Testis (tissue), 2 donors: ENCODE data around the gene SHANK1.

Experiments used
- POLR2A ChIP-seq: fragments of 450-650 bp; IDR thresholded peaks from one replicate; pipeline ENCODE4 v1.6.1; 2017; ENCODE audit warnings: antibody characterized with exemption, mild to moderate bottlenecking, moderate library complexity
- TF ChIP-seq, protein P1 (sequence below), 3 experiments: fragments of 450-650 bp in 2 of 3; fragments of 200-600 bp in 1 of 3; sonication (generic) in 1 of 3; IDR thresholded peaks; one replicate each; pipeline ENCODE4 v1.5.1; 2016 to 2019; ENCODE audit warnings: antibody characterized with exemption in 3 of 3, mild to moderate bottlenecking in 2 of 3, moderate library complexity in 1 of 3

DNA sequence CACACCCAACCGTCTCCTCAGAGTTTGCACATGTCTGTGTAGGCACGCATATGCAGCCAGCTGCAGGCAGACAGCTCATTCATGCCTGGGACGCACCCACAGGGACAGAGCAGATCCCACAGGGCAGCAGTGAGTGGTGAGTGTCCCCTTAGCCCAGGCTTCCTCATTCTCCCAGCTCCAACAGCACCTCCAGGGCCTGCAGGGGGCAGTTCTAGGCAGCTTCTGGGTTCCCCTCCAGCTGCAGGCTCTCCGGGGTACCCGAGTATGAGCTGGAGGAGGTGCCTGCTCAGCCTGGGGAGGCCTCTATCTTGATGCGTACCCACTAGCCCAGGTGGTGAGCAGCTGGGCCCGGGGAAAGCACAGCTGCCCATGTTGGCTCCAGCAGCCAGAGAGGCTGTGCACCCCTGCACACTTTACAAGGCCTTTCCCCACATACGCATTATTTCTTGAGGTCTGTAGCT is 1.3 kb upstream of the SHANK1 start:
- no peak for TF ChIP-seq POLR2A
- TF ChIP-seq, protein P1, sequence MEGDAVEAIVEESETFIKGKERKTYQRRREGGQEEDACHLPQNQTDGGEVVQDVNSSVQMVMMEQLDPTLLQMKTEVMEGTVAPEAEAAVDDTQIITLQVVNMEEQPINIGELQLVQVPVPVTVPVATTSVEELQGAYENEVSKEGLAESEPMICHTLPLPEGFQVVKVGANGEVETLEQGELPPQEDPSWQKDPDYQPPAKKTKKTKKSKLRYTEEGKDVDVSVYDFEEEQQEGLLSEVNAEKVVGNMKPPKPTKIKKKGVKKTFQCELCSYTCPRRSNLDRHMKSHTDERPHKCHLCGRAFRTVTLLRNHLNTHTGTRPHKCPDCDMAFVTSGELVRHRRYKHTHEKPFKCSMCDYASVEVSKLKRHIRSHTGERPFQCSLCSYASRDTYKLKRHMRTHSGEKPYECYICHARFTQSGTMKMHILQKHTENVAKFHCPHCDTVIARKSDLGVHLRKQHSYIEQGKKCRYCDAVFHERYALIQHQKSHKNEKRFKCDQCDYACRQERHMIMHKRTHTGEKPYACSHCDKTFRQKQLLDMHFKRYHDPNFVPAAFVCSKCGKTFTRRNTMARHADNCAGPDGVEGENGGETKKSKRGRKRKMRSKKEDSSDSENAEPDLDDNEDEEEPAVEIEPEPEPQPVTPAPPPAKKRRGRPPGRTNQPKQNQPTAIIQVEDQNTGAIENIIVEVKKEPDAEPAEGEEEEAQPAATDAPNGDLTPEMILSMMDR (IDR thresholded peaks at IDR 0.05): no peak
